Measurements from ENCODE around the gene GALNTL6. TPM values are rescaled to one million over a fixed set of nuclear protein-coding genes. Genes with fewer than 3 reads are reported as not detected.

GALNTL6 gene
- total and polyA plus RNA-seq, 4 donors, result 0.08 to 0.09 (median 0.09) TPM; not detected in 1

DNA sequence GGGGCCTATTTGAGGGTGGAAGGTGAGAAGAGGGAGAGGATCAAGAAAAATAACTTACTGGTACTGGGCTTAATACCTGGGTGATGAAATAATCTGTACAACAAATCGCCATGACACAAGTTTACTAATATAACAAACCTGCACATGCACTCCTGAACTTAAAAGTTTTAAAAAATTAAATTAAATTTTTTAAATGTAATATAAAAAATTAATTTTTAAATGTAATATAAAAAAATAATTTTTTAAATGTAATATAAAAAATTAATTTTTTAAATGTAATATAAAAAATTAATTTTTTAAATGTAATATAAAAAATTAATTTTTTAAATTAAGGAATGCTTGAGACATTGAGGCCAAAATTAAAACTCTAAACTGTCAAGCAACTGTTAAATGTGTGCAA, 1231.1 kb downstream of the GALNTL6 start:
- peaks cover 0 to 11% (median 6%) of the 10 kb centered on the region in 5 donors for H3K4me1 ChIP-seq (ENCODE audit: control insufficient read depth in 5 of 5, insufficient read depth in 5 of 5, low read length in 5 of 5)
- ATAC-seq (ENCODE audit: insufficient read depth, low FRiP score) (no peak), DNase-seq (no peak)
- no peak overlapping the region for H3K4me3 ChIP-seq
- H3K9ac ChIP-seq (ENCODE audit: insufficient read depth in 1 of 2, low read length in 2 of 2), result no peak overlapping the region
- no peaks in the 10 kb centered on the region for H3K27me3 ChIP-seq (ENCODE audit: control insufficient read depth in 3 of 3, insufficient read depth in 3 of 3, low read length in 2 of 3)
- H3K36me3 ChIP-seq (ENCODE audit: control insufficient read depth in 4 of 4, insufficient read depth in 4 of 4, low read length in 4 of 4), result no peaks in the 10 kb centered on the region
- whole genome bisulfite sequencing, 2 donors, result 89 to 94% methylated on average over 1 of the region's 1 CpG
- no peaks in the 10 kb centered on the region for H3K9me3 ChIP-seq (ENCODE audit: control insufficient read depth in 4 of 4, insufficient read depth in 3 of 4, low read length in 3 of 4)
- H3K27ac ChIP-seq (ENCODE audit: low read depth in 1 of 2, low read length in 1 of 2), result no peak overlapping the region
- no peak for TF ChIP-seq CTCF (IDR thresholded peaks at IDR 0.05; ENCODE audit: control extremely low read depth, extremely low read depth)

GRCh38 chr4:173045571-173045970, 1232.4 kb downstream of the GALNTL6 start:
- TF ChIP-seq CTCF (IDR thresholded peaks at IDR 0.05; ENCODE audit: control extremely low read depth, extremely low read depth), result no peak
- ATAC-seq (ENCODE audit: insufficient read depth, low FRiP score), result no peak
- no peaks in the 10 kb centered on the region for H3K36me3 ChIP-seq (ENCODE audit: control insufficient read depth in 4 of 4, insufficient read depth in 4 of 4, low read length in 4 of 4)

GRCh38 chr4:173046144-173046543, 1232.9 kb downstream of the GALNTL6 start:
- no peak overlapping the region for H3K27ac ChIP-seq (ENCODE audit: low read depth in 1 of 2, low read length in 1 of 2)
- 100% methylated on average over 2 of the region's 2 CpGs for WGBS, 2 donors
- no peak for TF ChIP-seq CTCF (IDR thresholded peaks at IDR 0.05; ENCODE audit: control extremely low read depth, extremely low read depth)
- H3K36me3 ChIP-seq (ENCODE audit: control insufficient read depth in 4 of 4, insufficient read depth in 4 of 4, low read length in 4 of 4), result no peaks in the 10 kb centered on the region
- H3K27me3 ChIP-seq (ENCODE audit: control insufficient read depth in 3 of 3, insufficient read depth in 3 of 3, low read length in 2 of 3), result no peaks in the 10 kb centered on the region
- DNase-seq, result no peak
- no peak for ATAC-seq (ENCODE audit: insufficient read depth, low FRiP score)
- no peak overlapping the region for H3K4me3 ChIP-seq
- no peaks in the 10 kb centered on the region for H3K9me3 ChIP-seq (ENCODE audit: control insufficient read depth in 4 of 4, insufficient read depth in 3 of 4, low read length in 3 of 4)
- no peak overlapping the region for H3K9ac ChIP-seq (ENCODE audit: insufficient read depth in 1 of 2, low read length in 2 of 2)
- H3K4me1 ChIP-seq (ENCODE audit: control insufficient read depth in 5 of 5, insufficient read depth in 5 of 5, low read length in 5 of 5), result no peaks in the 10 kb centered on the region

More at GRCh38 chr4:173045571-173045970, 1232.4 kb downstream of the GALNTL6 start:
- Histone ChIP-seq H3K27me3 (ENCODE audit: control insufficient read depth in 3 of 3, insufficient read depth in 3 of 3, low read length in 2 of 3) (no peaks in the 10 kb centered on the region), H3K9ac (ENCODE audit: insufficient read depth in 1 of 2, low read length in 2 of 2) (no peak overlapping the region), H3K27ac (ENCODE audit: low read depth in 1 of 2, low read length in 1 of 2) (no peak overlapping the region), H3K9me3 (ENCODE audit: control insufficient read depth in 4 of 4, insufficient read depth in 3 of 4, low read length in 3 of 4) (no peaks in the 10 kb centered on the region), H3K4me3 (no peak overlapping the region), H3K4me1 (ENCODE audit: control insufficient read depth in 5 of 5, insufficient read depth in 5 of 5, low read length in 5 of 5) (no peaks in the 10 kb centered on the region)
- DNase-seq, result no peak
- WGBS, 2 donors, result 60 to 71% methylated on average over 1 of the region's 1 CpG

DNA sequence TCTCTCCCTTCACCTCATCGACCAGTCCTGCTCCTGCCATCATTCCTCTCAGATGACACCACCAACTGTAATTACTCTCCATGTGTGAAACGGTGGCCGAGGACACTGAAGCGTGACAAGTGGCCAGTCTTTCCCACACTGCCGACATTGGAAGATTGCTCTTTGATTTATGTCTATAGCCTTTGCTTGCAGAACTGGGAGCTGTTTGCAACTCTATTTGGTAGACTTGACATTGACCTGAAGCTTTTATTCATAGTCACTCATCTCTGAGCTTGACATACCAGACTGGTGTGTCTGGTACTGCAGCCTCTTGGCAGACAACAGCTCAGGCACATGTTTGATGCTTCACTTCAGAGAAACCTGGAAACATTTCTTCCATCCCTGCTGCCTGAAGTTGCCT, 1233.6 kb downstream of the GALNTL6 start:
- Histone ChIP-seq H3K36me3 (ENCODE audit: control insufficient read depth in 4 of 4, insufficient read depth in 4 of 4, low read length in 4 of 4) (no peaks in the 10 kb centered on the region), H3K27me3 (ENCODE audit: control insufficient read depth in 3 of 3, insufficient read depth in 3 of 3, low read length in 2 of 3) (no peaks in the 10 kb centered on the region), H3K4me3 (no peak overlapping the region), H3K9ac (ENCODE audit: insufficient read depth in 1 of 2, low read length in 2 of 2) (no peak overlapping the region), H3K4me1 (ENCODE audit: control insufficient read depth in 5 of 5, insufficient read depth in 5 of 5, low read length in 5 of 5) (no peaks in the 10 kb centered on the region), H3K27ac (ENCODE audit: low read depth in 1 of 2, low read length in 1 of 2) (no peak overlapping the region), H3K9me3 (ENCODE audit: control insufficient read depth in 4 of 4, insufficient read depth in 3 of 4, low read length in 3 of 4) (no peaks in the 10 kb centered on the region)
- ATAC-seq (ENCODE audit: insufficient read depth, low FRiP score), result no peak
- TF ChIP-seq CTCF (IDR thresholded peaks at IDR 0.05; ENCODE audit: control extremely low read depth, extremely low read depth), result no peak
- 81 to 85% methylated on average over 5 of the region's 5 CpGs for WGBS, 2 donors
- no peak for DNase-seq
